ENCODE data around the gene LY9.

GRCh38 chr1:160780398-160780755 is 15.6 kb upstream of the LY9 start:
- TF ChIP-seq ZNF274 (IDR thresholded peaks at IDR 0.05; ENCODE audit: low read depth, low read length) (no peak), SUZ12 (IDR thresholded peaks at IDR 0.05; ENCODE audit: extremely low read depth, insufficient read depth, insufficient read length) (no peak)

All from NT2/D1 (cell line).